Measurements from ENCODE around the gene GOLT1A. TPM values are rescaled to one million over a fixed set of nuclear protein-coding genes. Genes with fewer than 3 reads are reported as not detected.

GOLT1A gene
- total and polyA plus RNA-seq, 2 of the 8 experiments (the other 6 are each of a cell fraction or from before 2014, with no cell fraction given), result 7.5 to 8.5 TPM

DNA sequence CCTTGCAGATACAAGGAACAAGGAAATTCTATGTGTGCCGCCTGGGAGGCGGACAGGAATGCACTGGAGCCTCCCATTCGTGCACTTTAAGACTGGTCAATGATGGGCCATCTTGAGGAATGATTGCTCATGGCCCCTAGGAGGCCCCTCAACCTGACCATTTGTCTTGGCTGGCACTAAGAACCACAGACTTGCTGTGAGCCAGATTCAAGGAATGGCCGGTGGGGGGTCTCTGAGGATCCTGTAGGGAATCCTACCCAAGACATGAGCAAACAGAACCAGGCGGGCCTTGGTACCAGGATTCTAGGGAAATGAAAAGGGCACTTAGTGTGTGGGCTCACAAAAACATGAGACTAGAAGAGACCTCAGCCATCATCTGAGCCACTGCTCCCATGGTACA, 28.1 kb upstream of the GOLT1A start (continued):
- TF ChIP-seq, protein P1, sequence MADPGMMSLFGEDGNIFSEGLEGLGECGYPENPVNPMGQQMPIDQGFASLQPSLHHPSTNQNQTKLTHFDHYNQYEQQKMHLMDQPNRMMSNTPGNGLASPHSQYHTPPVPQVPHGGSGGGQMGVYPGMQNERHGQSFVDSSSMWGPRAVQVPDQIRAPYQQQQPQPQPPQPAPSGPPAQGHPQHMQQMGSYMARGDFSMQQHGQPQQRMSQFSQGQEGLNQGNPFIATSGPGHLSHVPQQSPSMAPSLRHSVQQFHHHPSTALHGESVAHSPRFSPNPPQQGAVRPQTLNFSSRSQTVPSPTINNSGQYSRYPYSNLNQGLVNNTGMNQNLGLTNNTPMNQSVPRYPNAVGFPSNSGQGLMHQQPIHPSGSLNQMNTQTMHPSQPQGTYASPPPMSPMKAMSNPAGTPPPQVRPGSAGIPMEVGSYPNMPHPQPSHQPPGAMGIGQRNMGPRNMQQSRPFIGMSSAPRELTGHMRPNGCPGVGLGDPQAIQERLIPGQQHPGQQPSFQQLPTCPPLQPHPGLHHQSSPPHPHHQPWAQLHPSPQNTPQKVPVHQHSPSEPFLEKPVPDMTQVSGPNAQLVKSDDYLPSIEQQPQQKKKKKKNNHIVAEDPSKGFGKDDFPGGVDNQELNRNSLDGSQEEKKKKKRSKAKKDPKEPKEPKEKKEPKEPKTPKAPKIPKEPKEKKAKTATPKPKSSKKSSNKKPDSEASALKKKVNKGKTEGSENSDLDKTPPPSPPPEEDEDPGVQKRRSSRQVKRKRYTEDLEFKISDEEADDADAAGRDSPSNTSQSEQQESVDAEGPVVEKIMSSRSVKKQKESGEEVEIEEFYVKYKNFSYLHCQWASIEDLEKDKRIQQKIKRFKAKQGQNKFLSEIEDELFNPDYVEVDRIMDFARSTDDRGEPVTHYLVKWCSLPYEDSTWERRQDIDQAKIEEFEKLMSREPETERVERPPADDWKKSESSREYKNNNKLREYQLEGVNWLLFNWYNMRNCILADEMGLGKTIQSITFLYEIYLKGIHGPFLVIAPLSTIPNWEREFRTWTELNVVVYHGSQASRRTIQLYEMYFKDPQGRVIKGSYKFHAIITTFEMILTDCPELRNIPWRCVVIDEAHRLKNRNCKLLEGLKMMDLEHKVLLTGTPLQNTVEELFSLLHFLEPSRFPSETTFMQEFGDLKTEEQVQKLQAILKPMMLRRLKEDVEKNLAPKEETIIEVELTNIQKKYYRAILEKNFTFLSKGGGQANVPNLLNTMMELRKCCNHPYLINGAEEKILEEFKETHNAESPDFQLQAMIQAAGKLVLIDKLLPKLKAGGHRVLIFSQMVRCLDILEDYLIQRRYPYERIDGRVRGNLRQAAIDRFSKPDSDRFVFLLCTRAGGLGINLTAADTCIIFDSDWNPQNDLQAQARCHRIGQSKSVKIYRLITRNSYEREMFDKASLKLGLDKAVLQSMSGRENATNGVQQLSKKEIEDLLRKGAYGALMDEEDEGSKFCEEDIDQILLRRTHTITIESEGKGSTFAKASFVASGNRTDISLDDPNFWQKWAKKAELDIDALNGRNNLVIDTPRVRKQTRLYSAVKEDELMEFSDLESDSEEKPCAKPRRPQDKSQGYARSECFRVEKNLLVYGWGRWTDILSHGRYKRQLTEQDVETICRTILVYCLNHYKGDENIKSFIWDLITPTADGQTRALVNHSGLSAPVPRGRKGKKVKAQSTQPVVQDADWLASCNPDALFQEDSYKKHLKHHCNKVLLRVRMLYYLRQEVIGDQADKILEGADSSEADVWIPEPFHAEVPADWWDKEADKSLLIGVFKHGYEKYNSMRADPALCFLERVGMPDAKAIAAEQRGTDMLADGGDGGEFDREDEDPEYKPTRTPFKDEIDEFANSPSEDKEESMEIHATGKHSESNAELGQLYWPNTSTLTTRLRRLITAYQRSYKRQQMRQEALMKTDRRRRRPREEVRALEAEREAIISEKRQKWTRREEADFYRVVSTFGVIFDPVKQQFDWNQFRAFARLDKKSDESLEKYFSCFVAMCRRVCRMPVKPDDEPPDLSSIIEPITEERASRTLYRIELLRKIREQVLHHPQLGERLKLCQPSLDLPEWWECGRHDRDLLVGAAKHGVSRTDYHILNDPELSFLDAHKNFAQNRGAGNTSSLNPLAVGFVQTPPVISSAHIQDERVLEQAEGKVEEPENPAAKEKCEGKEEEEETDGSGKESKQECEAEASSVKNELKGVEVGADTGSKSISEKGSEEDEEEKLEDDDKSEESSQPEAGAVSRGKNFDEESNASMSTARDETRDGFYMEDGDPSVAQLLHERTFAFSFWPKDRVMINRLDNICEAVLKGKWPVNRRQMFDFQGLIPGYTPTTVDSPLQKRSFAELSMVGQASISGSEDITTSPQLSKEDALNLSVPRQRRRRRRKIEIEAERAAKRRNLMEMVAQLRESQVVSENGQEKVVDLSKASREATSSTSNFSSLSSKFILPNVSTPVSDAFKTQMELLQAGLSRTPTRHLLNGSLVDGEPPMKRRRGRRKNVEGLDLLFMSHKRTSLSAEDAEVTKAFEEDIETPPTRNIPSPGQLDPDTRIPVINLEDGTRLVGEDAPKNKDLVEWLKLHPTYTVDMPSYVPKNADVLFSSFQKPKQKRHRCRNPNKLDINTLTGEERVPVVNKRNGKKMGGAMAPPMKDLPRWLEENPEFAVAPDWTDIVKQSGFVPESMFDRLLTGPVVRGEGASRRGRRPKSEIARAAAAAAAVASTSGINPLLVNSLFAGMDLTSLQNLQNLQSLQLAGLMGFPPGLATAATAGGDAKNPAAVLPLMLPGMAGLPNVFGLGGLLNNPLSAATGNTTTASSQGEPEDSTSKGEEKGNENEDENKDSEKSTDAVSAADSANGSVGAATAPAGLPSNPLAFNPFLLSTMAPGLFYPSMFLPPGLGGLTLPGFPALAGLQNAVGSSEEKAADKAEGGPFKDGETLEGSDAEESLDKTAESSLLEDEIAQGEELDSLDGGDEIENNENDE (IDR thresholded peaks at IDR 0.05; ENCODE audit: insufficient replicate concordance, low read length), result no peak
- TF ChIP-seq KDM1A (IDR thresholded peaks at IDR 0.05; ENCODE audit: borderline replicate concordance, low read length), result no peak
- TF ChIP-seq, protein P2, sequence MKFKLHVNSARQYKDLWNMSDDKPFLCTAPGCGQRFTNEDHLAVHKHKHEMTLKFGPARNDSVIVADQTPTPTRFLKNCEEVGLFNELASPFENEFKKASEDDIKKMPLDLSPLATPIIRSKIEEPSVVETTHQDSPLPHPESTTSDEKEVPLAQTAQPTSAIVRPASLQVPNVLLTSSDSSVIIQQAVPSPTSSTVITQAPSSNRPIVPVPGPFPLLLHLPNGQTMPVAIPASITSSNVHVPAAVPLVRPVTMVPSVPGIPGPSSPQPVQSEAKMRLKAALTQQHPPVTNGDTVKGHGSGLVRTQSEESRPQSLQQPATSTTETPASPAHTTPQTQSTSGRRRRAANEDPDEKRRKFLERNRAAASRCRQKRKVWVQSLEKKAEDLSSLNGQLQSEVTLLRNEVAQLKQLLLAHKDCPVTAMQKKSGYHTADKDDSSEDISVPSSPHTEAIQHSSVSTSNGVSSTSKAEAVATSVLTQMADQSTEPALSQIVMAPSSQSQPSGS (IDR thresholded peaks at IDR 0.05; ENCODE audit: low read length), result no peak
- TF ChIP-seq NANOG (IDR thresholded peaks at IDR 0.05; ENCODE audit: insufficient read depth, low read depth, low read length, poor library complexity, severe bottlenecking), result no peak
- TF ChIP-seq RAD21 (IDR thresholded peaks at IDR 0.05 in 1 of 2, conservative IDR thresholded peaks at IDR 0.05 in 1 of 2; ENCODE audit: low read depth in 2 of 2, low read length in 2 of 2), result no peak
- no peak for TF ChIP-seq TEAD4 (IDR thresholded peaks at IDR 0.05; ENCODE audit: low read depth, low read length)
- TF ChIP-seq CBX8 (IDR thresholded peaks at IDR 0.05; ENCODE audit: borderline replicate concordance, low read depth, low read length), result no peak
- TF ChIP-seq ZNF274 (IDR thresholded peaks at IDR 0.05; ENCODE audit: borderline replicate concordance, extremely low read depth, low read length), result no peak
- TF ChIP-seq SP1 (IDR thresholded peaks at IDR 0.05; ENCODE audit: low read depth, low read length), result no peak
- no peak for TF ChIP-seq PHF8 (conservative IDR thresholded peaks at IDR 0.05; ENCODE audit: low read depth, low read length)
